ENCODE data around the gene FAM107A.

Gene FAM107A

GRCh38 chr3:58591517-58592510 lies 14.6 kb upstream of the FAM107A start:
- DNase-seq (ENCODE audit: low read depth), result peak; percentile 30

DNA sequence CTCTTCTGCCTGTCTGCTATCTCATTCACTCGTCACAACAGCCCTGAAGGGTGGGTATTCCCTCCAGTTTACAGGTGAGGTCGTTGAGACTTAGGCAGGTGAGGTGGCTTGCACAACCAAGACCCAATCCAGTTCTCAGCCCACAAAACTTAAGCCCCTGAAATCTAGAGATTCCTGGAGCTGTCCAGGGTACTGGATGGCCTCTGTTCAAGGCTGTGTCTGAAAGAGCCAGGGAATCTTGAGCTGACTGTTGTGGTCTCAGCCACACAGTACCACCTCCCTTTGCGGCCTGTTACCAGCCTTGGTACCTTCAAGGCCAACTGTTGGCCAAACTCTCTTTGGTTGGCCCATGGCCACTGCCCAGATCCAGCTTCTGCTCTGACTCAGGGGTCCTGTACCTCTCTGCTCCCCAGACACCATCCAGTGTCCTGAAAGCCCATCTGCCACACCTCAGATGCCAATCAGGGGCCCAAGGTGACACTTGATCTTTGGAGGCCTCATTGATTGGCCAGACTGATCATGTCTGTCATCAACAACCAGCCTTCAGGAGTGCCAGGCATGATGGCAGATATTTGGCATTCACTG lies 10.9 kb upstream of the FAM107A start:
- DNase-seq (ENCODE audit: low read depth), result peak; percentile 39

DNA sequence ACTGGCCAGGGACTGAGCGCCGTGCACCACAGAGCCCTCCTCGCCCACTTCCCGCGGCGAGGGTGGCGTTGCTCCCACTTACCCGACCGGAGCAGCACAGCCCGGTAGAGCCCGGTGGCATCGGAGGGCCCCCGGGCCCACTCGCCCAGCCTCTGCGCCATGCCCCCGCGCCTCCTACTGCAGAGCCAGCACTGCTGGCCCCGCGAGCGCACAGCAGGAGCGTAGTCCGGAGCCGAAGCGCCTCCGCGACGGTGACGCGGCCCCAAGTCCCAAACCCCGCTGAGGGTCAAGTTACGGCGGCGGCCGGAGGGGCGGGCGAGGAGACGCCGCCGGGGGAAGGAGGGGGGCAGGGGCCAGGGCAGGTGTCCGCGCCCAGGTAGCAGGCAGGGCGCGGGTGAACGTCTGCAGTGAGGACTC lies 9.6 kb upstream of the FAM107A start:
- DNase-seq (ENCODE audit: low read depth), result no peak

DNA sequence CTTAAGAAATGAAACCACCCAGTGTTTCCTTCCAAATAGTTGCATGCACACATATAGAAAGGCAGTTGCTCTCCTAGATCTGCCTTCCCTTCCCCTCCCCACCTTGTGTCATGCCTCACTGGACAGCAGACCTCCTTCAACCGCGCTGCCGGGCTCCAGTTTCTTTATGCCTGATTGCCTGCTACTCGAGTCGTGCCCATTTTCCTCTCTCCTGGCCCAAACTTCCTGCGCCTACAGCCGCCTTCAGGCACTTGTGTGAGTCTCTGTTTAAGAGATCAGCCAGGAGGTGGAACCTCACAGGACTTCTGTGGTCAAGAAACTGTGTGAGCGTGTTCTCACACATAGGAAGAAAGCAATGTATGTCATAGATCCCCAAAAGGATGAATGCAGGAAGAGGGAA lies 8.8 kb upstream of the FAM107A start:
- no peak for DNase-seq (ENCODE audit: low read depth)

DNA sequence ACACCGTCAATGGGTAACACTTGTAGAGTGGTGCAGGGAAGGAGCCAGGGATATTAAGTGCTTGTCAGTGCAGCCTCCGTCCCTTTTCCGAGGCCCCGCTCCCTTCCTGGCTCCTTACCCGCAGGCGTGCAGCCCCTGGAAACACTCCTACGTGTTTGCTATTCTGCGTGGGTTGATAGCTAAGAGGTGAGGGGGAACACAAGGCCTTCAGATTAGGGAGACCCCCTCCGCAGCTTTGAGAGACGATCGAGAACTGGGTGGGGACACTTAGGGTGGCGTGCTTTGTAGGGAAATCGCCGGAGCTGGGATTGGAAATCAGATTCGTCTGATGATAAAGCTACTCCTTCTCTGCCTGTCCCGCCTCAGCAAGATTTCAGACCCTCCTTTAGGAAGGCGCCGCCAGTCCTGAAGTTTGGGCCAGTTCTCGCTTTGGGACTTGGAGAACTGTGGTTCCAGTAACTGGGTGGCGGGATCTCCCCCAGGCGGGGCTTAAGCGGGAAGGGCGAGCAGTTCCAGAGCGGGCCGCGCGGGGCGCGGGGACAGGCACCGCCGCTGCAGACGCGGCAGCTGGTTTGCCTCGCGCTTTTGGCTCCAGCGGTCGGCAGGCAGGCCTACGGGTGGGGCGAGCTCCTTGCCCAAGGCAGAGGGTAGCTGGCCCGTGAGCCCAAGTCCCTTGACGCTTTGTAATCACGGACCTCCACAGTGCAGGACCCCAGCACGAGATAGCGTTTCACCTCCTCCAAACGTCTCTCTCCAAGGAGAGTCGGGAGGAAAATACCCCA lies 8.0 kb upstream of the FAM107A start:
- DNase-seq (ENCODE audit: low read depth), result peak; percentile 80

DNA sequence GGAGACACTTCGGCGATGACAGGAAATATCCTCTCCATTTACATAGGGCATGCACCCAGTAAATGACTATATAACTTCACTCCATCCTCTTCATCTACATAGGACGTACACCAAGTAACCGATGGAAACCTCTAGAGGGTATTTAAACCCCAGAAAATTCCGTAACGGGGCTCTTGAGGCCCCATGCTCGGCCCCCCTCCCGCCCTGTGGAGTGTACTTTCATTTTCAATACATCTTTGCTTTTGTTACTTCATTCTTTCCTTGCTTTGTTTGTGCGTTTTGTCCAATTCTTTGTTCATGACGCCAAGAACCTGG lies 7.5 kb upstream of the FAM107A start:
- no peak for DNase-seq (ENCODE audit: low read depth)

- no peak for DNase-seq (ENCODE audit: low read depth)
Measured at GRCh38 chr3:58581328-58582091, 4.3 kb upstream of the FAM107A start.

GRCh38 chr3:58580826-58581327 lies 3.7 kb upstream of the FAM107A start:
- DNase-seq (ENCODE audit: low read depth), result no peak

DNA sequence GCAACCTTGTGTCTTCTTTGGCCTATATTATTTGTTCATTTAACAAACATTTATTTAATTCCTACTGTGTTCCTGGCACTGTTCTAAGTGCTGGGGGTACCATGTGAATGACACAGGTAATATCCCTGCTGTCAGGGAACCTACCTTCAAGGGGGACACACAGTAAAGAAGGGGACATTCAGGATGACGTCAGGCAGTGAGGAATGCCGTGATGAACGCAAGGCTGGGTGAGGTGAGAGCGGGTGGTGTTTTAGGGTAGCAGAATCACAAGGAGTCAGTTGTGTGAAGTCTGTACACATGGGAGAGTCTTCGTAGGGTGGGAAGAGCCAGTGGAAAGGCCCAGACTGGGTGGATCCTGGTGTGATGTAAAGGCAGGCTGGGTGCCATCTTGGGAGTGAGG lies 1.7 kb upstream of the FAM107A start:
- no peak for DNase-seq (ENCODE audit: low read depth)

- no peak for DNase-seq (ENCODE audit: low read depth)
Measured at GRCh38 chr3:58576716-58577115, 475 bp downstream of the FAM107A start.

DNA sequence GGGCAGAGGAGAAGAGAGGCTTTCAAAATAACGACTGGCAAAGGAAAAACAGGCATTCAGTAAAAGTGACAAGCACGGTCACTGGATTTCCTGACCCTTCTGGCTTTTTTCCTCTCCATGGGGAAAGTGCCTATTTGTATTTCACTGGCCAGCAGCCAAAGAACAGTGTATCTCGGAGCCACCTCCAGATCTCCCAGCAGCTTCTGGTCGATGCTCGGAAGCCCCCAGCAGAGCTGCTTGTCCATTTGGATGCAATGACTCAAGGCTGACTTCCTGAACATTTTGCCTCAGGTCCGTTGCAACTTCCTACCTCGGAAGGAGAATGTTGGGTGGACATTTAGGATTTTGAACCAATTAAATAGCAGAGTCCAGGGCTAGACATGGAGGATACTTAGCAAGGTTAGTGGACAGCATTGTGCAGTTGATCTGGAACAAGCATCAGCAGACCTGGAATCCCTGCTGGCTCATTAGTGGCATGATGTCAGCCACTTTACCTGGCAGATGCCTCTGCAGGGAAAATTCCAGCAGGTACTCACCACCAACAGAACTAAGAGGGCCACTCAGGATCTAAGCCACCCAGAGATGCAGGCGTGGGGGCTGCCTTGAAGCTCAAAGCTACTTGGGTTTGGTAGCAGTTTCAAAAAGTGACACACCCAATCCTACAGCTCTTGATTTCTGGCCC lies 1.1 kb downstream of the FAM107A start:
- peak; percentile 44 for DNase-seq (ENCODE audit: low read depth)

GRCh38 chr3:58574682-58575081 lies 2.5 kb downstream of the FAM107A start:
- DNase-seq (ENCODE audit: low read depth), result no peak

DNA sequence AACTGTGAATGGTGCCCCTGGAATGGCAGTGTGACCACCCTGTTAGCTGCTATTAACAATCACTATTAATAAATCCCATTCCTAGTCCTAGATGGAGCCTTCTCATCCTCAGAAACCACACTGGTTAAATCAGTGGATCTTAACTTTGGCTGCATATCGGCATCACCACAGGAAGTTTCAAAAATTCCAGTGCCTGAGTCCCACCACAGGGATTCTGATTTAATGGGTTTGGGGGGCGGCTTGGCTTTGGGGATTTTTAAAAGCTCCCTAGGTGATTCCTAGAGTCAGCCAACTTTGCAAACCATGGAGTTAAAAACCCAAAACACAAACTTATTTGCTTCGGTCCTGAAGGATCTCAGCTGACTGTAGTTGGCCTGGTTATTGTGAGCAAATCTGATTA lies 3.1 kb downstream of the FAM107A start:
- no peak for DNase-seq (ENCODE audit: low read depth)

DNA sequence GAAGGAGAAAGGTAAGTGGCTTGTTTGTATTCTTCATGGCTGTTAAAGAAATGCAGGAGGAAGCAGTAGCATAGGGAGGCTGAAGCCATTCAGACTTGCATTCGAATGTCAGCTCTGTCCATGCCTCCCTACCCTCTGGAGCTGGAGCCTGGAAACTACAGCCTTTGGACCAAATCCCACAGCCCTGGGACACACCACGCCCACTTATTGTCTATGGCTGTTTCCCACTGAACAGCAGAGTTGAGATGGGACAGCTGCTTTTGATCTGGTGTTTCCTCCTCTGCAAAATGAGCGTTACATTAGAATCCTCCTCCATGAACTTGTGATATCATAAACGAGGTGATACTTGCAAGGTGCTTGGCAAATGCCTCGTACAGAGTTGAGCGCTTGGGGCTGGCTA lies 3.6 kb downstream of the FAM107A start:
- no peak for DNase-seq (ENCODE audit: low read depth)

GRCh38 chr3:58572634-58573230 lies 4.5 kb downstream of the FAM107A start:
- peak; percentile 28 for DNase-seq (ENCODE audit: low read depth)

GRCh38 chr3:58572013-58572633 lies 5.1 kb downstream of the FAM107A start:
- DNase-seq (ENCODE audit: low read depth), result no peak

DNA sequence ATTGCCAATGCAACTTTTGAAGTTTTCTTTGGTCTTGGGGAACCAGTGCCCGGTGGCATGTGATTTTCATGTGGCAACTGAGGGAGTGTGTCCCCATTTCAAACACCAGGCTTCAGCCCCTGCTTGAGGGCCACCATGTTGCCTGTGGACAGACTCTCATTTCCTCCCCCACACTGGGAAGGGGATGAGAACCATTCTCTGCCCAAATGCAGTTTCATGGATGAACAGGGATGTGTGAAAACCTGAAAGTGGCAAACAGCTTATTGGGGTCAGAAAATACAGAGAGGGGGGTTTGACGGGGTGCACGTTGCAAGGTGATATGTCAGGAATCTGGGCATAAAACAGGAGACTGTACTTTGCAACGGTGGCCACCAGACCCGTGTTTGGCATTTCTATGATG lies 6.3 kb downstream of the FAM107A start:
- no peak for DNase-seq (ENCODE audit: low read depth)

DNA sequence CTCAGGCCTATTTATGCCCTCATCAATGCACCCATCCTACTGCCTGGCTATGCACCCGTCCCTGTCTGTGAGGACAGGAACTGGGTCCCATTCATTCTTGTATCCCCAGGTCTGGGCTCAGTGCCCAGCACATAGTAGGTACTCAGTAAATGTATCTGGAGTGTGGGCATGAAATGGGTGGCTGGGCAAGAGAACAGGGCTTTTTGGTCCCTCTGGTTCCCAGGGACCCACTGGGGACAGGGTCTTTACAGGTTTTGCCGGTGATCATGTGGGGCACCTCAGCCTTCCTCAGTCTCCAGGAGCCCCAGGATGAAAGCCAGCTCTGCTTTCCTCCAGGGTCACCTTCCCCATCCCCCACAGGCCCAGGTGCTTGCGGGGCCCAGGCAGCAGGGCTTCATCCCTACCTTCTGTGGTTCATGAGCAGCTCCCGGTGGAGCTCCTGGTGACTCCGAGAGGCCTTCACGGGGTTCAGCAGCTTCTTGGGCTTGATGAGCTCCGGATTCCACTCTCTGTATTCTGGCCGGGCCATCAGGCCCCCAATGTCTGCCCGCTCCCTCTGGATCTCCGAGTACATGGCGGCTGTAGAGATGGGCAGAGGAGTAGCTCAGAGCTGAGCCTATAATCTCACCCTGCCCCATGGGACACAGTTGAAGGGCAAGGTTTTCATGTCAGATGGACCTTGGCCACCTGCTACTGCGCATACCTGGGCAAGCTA lies 7.7 kb downstream of the FAM107A start:
- no peak for DNase-seq (ENCODE audit: low read depth)

DNA sequence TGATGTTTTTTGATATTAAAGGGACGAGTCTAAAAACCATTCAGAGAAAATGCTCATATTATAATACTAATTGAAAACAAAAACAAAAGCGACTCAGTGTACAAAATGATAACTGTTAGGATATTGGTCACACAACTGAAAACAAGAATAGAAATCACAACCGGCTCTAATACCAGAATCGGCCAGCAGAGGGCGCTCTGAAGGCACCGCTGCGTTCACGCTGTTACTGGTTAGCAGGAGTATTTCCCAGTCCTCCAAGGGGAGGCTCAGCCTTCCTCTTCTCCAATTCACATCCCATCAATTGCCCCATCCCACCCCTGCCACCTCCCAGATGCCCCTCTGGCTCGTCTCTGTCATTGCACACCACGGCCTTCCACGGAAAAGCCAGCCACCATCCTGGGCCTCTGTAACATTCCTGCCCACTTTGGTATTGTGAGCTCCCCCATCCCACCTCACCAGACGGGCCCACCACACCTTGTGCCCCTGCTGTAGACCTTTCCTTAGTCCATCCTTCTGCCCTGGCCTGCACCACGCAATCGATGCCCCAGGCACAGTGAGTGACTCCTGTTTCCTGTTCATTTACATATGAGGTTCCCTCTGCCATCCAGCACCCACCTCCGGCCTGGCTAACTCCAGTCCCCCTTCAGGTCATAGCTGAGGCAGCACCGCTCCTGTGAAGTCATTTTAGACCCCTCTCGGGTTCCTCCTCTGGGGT lies 8.5 kb downstream of the FAM107A start:
- peak; percentile 70 for DNase-seq (ENCODE audit: low read depth)

All from ELR (cell line).